HG02970 (cell line): Measurements from ENCODE around the gene IL12RB1.
A peak's percentile ranks its signal among the peaks of the same experiment; 100 is the strongest.
"Not testable (repeated sequence)": the region's sequence is repeated elsewhere in the genome, so short reads cannot be mapped to it uniquely, and the experiment has no call there.

ENCODE experiments used
- ATAC-seq: cut with Tn5 transposase; IDR thresholded peaks from one replicate; pipeline ENCODE4 v1.9.1; 2021; ENCODE audit warnings: mild to moderate bottlenecking, moderate library complexity, moderate number of reproducible peaks; ENCODE audit not compliant: unreplicated experiment, low FRiP score

The IL12RB1 gene

GRCh38 chr19:18053576-18054219 lies 33.0 kb downstream of the IL12RB1 start:
- no peak for ATAC-seq

- ATAC-seq: no peak
Measured at GRCh38 chr19:18051887-18052286, 34.8 kb downstream of the IL12RB1 start.

- no peak for ATAC-seq
Measured at GRCh38 chr19:18049385-18049784, 37.3 kb downstream of the IL12RB1 start.

GRCh38 chr19:18046059-18046718 lies 40.5 kb downstream of the IL12RB1 start:
- ATAC-seq: no peak

- ATAC-seq: no peak
Measured at GRCh38 chr19:18045307-18046050, 41.3 kb downstream of the IL12RB1 start.

GRCh38 chr19:18044825-18045304 lies 41.9 kb downstream of the IL12RB1 start:
- peak; percentile 81 for ATAC-seq

- no peak for ATAC-seq
Measured at GRCh38 chr19:18043676-18044075, 43.1 kb downstream of the IL12RB1 start.

GRCh38 chr19:18041054-18041453 lies 45.7 kb downstream of the IL12RB1 start:
- no peak for ATAC-seq

- ATAC-seq: not testable (repeated sequence)
Measured at GRCh38 chr19:18032102-18032501, 54.6 kb downstream of the IL12RB1 start.

- ATAC-seq: not testable (repeated sequence)
Measured at GRCh38 chr19:18031401-18031800, 55.3 kb downstream of the IL12RB1 start.

- no peak for ATAC-seq
Measured at GRCh38 chr19:18029617-18030338, 57.0 kb downstream of the IL12RB1 start.

GRCh38 chr19:18027151-18027550 lies 59.6 kb downstream of the IL12RB1 start:
- no peak for ATAC-seq

- ATAC-seq: no peak
Measured at GRCh38 chr19:18023622-18024251, 63.0 kb downstream of the IL12RB1 start.

- ATAC-seq: no peak
Measured at GRCh38 chr19:18021121-18021755, 65.5 kb downstream of the IL12RB1 start.

- ATAC-seq: no peak
Measured at GRCh38 chr19:18020212-18021085, 66.3 kb downstream of the IL12RB1 start.

- ATAC-seq: no peak
Measured at GRCh38 chr19:18017275-18018083, 69.3 kb downstream of the IL12RB1 start.

- no peak for ATAC-seq
Measured at GRCh38 chr19:18016209-18016910, 70.4 kb downstream of the IL12RB1 start.
